Neuronal stem cell (in vitro differentiated cells): ENCODE measurements around the gene ZNF280B.
A peak's percentile ranks its signal among the peaks of the same experiment; 100 is the strongest.

ENCODE experiments used
- DNase-seq: peaks from one replicate; pipeline ENCODE4 v3.0.0-alpha.2; 2013; ENCODE audit warnings: low spot score
- H2AFZ ChIP-seq: one replicate; pipeline ENCODE4 v1.6.1; 2013; ENCODE audit warnings: mild to moderate bottlenecking, low read length, inconsistent platforms
- H2AK5ac ChIP-seq: 2 replicates; pipeline ENCODE4 v1.6.1; 2013; ENCODE audit warnings: low read depth, mild to moderate bottlenecking, inconsistent platforms, low read length, moderate library complexity, mixed read lengths
- H2BK120ac ChIP-seq: 2 replicates; pipeline ENCODE4 v1.6.1; 2013; ENCODE audit warnings: low read depth, mild to moderate bottlenecking, inconsistent platforms, low read length, moderate library complexity, mixed read lengths
- H2BK12ac ChIP-seq: one replicate; pipeline ENCODE4 v1.6.1; 2013; ENCODE audit warnings: low read length, inconsistent platforms
- H2BK15ac ChIP-seq: 2 replicates; pipeline ENCODE4 v1.6.1; 2013; ENCODE audit warnings: mild to moderate bottlenecking, low read length, inconsistent platforms, mixed read lengths
- H2BK5ac ChIP-seq: one replicate; pipeline ENCODE4 v1.6.1; 2013; ENCODE audit warnings: inconsistent platforms, mild to moderate bottlenecking, low read length, moderate library complexity
- H3K14ac ChIP-seq: one replicate; pipeline ENCODE4 v1.6.1; 2013; ENCODE audit warnings: low read length, inconsistent platforms
- H3K18ac ChIP-seq: 2 replicates; pipeline ENCODE4 v1.6.1; 2013; ENCODE audit warnings: low read length, inconsistent platforms
- H3K23ac ChIP-seq: 2 replicates; pipeline ENCODE4 v1.6.1; 2013; ENCODE audit warnings: low read depth, mild to moderate bottlenecking, mixed read lengths, low read length, inconsistent platforms; ENCODE audit not compliant: poor library complexity
- H3K27ac ChIP-seq: replicated peaks from 3 replicates; pipeline ENCODE4 v1.5.1; 2013; ENCODE audit warnings: low read length, inconsistent platforms
- H3K27me3 ChIP-seq, 3 experiments: 2 replicates each; pipeline ENCODE4 v1.6.1; 2013; ENCODE audit warnings: low read length in 3 of 3, mild to moderate bottlenecking in 2 of 3, inconsistent platforms in 1 of 3, low read depth in 1 of 3, mixed read lengths in 1 of 3, moderate library complexity in 1 of 3; ENCODE audit not compliant: control insufficient read depth in 3 of 3, insufficient read depth in 3 of 3
- H3K36me3 ChIP-seq, 2 donors: replicated peaks in 1 of 2; 2 replicates each; pipeline ENCODE4 v1.6.1; 2013; ENCODE audit warnings: low read length in 2 of 2; ENCODE audit not compliant: control insufficient read depth in 2 of 2, insufficient read depth in 2 of 2
- H3K4ac ChIP-seq: 2 replicates; pipeline ENCODE4 v1.6.1; 2013; ENCODE audit warnings: inconsistent platforms, mild to moderate bottlenecking, low read length, moderate library complexity
- H3K4me1 ChIP-seq, 2 donors: 1 replicate in 1 of 2; 2 replicates in 1 of 2; pipeline ENCODE4 v1.6.1; 2013; ENCODE audit warnings: low read length in 2 of 2, low read depth in 1 of 2; ENCODE audit not compliant: control insufficient read depth in 2 of 2, insufficient read depth in 1 of 2
- H3K4me2 ChIP-seq: one replicate; pipeline ENCODE4 v1.6.1; 2013; ENCODE audit warnings: mild to moderate bottlenecking, low read length, inconsistent platforms; ENCODE audit not compliant: insufficient read depth, poor library complexity, severe bottlenecking
- H3K4me3 ChIP-seq, 2 donors: 2 replicates each; pipeline ENCODE4 v1.5.1; 2013; ENCODE audit warnings: low read length in 2 of 2, mild to moderate bottlenecking in 2 of 2, inconsistent platforms in 1 of 2, moderate library complexity in 1 of 2
- H3K79me1 ChIP-seq: one replicate; pipeline ENCODE4 v1.6.1; 2013; ENCODE audit warnings: low read depth, mild to moderate bottlenecking, inconsistent platforms, low read length, moderate library complexity
- H3K9ac ChIP-seq: one replicate; pipeline ENCODE4 v1.6.1; 2013; ENCODE audit warnings: mild to moderate bottlenecking, low read depth, low read length, inconsistent platforms; ENCODE audit not compliant: poor library complexity
- H3K9me3 ChIP-seq, 2 donors: replicated peaks in 1 of 2; 2 replicates each; pipeline versions ENCODE3 to v1.6.1; 2013; ENCODE audit warnings: low read length in 2 of 2, mild to moderate bottlenecking in 2 of 2, inconsistent platforms in 1 of 2, low read depth in 1 of 2, mixed read lengths in 1 of 2, moderate library complexity in 1 of 2; ENCODE audit not compliant: control insufficient read depth in 2 of 2, insufficient read depth in 1 of 2
- H4K8ac ChIP-seq: one replicate; pipeline ENCODE4 v1.6.1; 2013; ENCODE audit warnings: low read depth, mild to moderate bottlenecking, inconsistent platforms, low read length, moderate library complexity
- H4K91ac ChIP-seq: one replicate; pipeline ENCODE4 v1.6.1; 2013; ENCODE audit warnings: low read length, low read depth, mild to moderate bottlenecking, inconsistent platforms; ENCODE audit not compliant: poor library complexity
- WGBS, 2 donors: extraction: QIAGEN DNeasy Blood & Tissue Kit; methylation state at CpG; one replicate each; pipeline ENCODE4 v1.1.7; 2013; ENCODE audit warnings: missing lambda C conversion rate in 2 of 2, mixed read lengths in 1 of 2; ENCODE audit not compliant: insufficient read length in 2 of 2, insufficient replicate concordance in 1 of 2; ENCODE audit errors: extremely low coverage in 2 of 2; 5-methylcytosine and 5-hydroxymethylcytosine counted together

ZNF280B gene

GRCh38 chr22:22488736-22489135, 19.8 kb downstream of the ZNF280B start:
- H3K36me3 ChIP-seq, result peaks cover 7 to 88% of the 10 kb centered on the region in 2 donors
- no peak overlapping the region for H3K23ac ChIP-seq
- H3K4ac ChIP-seq, result no peak overlapping the region

GRCh38 chr22:22487869-22488597, 20.5 kb downstream of the ZNF280B start:
- Histone ChIP-seq H3K27ac (no peak overlapping the region), H2AK5ac (no peak overlapping the region), H4K91ac (no peak overlapping the region), H3K4me3 (no peak overlapping the region), H3K4ac (no peak overlapping the region), H2AFZ (no peak overlapping the region), H4K8ac (no peak overlapping the region), H2BK120ac (no peak overlapping the region), H2BK12ac (no peak overlapping the region), H3K36me3 (peaks cover 7 to 81% of the 10 kb centered on the region in 2 donors), H3K27me3 (no peaks in the 10 kb centered on the region), H3K18ac (no peak overlapping the region), H3K23ac (no peak overlapping the region), H3K9ac (no peak overlapping the region), H3K4me1 (peaks cover 0 to 6% of the 10 kb centered on the region in 2 donors), H3K4me2 (no peak overlapping the region), H3K9me3 (no peaks in the 10 kb centered on the region), H3K14ac (no peak overlapping the region), H3K79me1 (no peaks in the 10 kb centered on the region), H2BK15ac (no peak overlapping the region), H2BK5ac (no peak overlapping the region)
- no CpG with 5 or more reads among the region's 12 CpGs for WGBS, 2 donors
- no peak for DNase-seq

More at GRCh38 chr22:22488736-22489135, 19.8 kb downstream of the ZNF280B start:
- no peak overlapping the region for H3K27ac ChIP-seq
- H3K4me1 ChIP-seq, result peaks cover 0 to 6% of the 10 kb centered on the region in 2 donors
- H2BK120ac ChIP-seq, result no peak overlapping the region
- H2AK5ac ChIP-seq, result no peak overlapping the region
- no peak overlapping the region for H3K9ac ChIP-seq
- no peak overlapping the region for H3K18ac ChIP-seq
- no peaks in the 10 kb centered on the region for H3K9me3 ChIP-seq
- H3K4me2 ChIP-seq, result no peak overlapping the region
- WGBS, 2 donors, result no CpG with 5 or more reads among the region's 5 CpGs
- H4K8ac ChIP-seq, result no peak overlapping the region
- no peak overlapping the region for H3K14ac ChIP-seq
- no peak overlapping the region for H4K91ac ChIP-seq
- no peak overlapping the region for H2BK12ac ChIP-seq
- no peak overlapping the region for H3K4me3 ChIP-seq
- no peaks in the 10 kb centered on the region for H3K79me1 ChIP-seq
- H2BK5ac ChIP-seq, result no peak overlapping the region
- no peak overlapping the region for H2BK15ac ChIP-seq
- DNase-seq, result no peak
- H3K27me3 ChIP-seq, result no peaks in the 10 kb centered on the region
- H2AFZ ChIP-seq, result no peak overlapping the region

- Histone ChIP-seq H2BK12ac (no peak overlapping the region), H3K9ac (no peak overlapping the region), H2AFZ (no peak overlapping the region), H4K8ac (no peak overlapping the region), H3K27me3 (no peaks in the 10 kb centered on the region), H2BK15ac (no peak overlapping the region), H4K91ac (no peak overlapping the region), H3K4me1 (peaks cover 0 to 6% of the 10 kb centered on the region in 2 donors), H3K4me2 (no peak overlapping the region), H3K14ac (no peak overlapping the region), H3K18ac (no peak overlapping the region), H3K36me3 (peaks cover 4 to 74% of the 10 kb centered on the region in 2 donors), H3K27ac (peak overlapping the region; percentile 24), H2BK120ac (no peak overlapping the region), H3K4ac (no peak overlapping the region), H2BK5ac (no peak overlapping the region), H2AK5ac (no peak overlapping the region), H3K23ac (no peak overlapping the region), H3K4me3 (no peak overlapping the region), H3K9me3 (no peaks in the 10 kb centered on the region), H3K79me1 (no peaks in the 10 kb centered on the region)
- DNase-seq, result no peak
- no CpG with 5 or more reads among the region's 6 CpGs for WGBS, 2 donors
These were observed 21.5 kb downstream of the ZNF280B start for GRCh38 chr22:22487059-22487458.

- no peak overlapping the region for H3K18ac ChIP-seq
- no peak overlapping the region for H3K14ac ChIP-seq
- peaks cover 0 to 6% of the 10 kb centered on the region in 2 donors for H3K4me1 ChIP-seq
- H2BK120ac ChIP-seq, result no peak overlapping the region
- DNase-seq, result no peak
- no CpG with 5 or more reads among the region's 4 CpGs for WGBS, 2 donors
- H2BK12ac ChIP-seq, result no peak overlapping the region
- H3K4me2 ChIP-seq, result no peak overlapping the region
- no peak overlapping the region for H2AK5ac ChIP-seq
- H2BK5ac ChIP-seq, result no peak overlapping the region
- no peak overlapping the region for H4K8ac ChIP-seq
- no peak overlapping the region for H4K91ac ChIP-seq
- peaks cover 4 to 67% of the 10 kb centered on the region in 2 donors for H3K36me3 ChIP-seq
- no peak overlapping the region for H3K4ac ChIP-seq
- no peak overlapping the region for H2AFZ ChIP-seq
- no peak overlapping the region for H2BK15ac ChIP-seq
- H3K23ac ChIP-seq, result no peak overlapping the region
- no peak overlapping the region for H3K4me3 ChIP-seq
- no peaks in the 10 kb centered on the region for H3K9me3 ChIP-seq
- no peak overlapping the region for H3K9ac ChIP-seq
- H3K27me3 ChIP-seq, result no peaks in the 10 kb centered on the region
- H3K79me1 ChIP-seq, result no peaks in the 10 kb centered on the region
- H3K27ac ChIP-seq, result peak overlapping the region; percentile 24
These were observed 22.2 kb downstream of the ZNF280B start for GRCh38 chr22:22486132-22486899.
